ENCODE measurements around the gene ARHGAP27. TPM values are rescaled to one million over a fixed set of nuclear protein-coding genes. Genes with fewer than 3 reads are reported as not detected.
A peak's percentile ranks its signal among the peaks of the same experiment; 100 is the strongest.

Gene ARHGAP27
- polyA plus RNA-seq, 1 donor = 90.4 TPM

- Histone ChIP-seq H3K27ac (ENCODE audit: low read length) (peak overlapping the region; percentile 91), H3K36me3 (ENCODE audit: control insufficient read depth, insufficient read depth, low read length) (peaks cover 61% of the 10 kb centered on the region), H3K4me1 (ENCODE audit: control insufficient read depth, insufficient read depth, low read length) (peaks cover 71% of the 10 kb centered on the region)
Observed at GRCh38 chr17:45405250-45406086, 27.2 kb downstream of the ARHGAP27 start.

GRCh38 chr17:45404870-45405249 is 27.8 kb downstream of the ARHGAP27 start:
- no peaks in the 10 kb centered on the region for H3K27me3 ChIP-seq (ENCODE audit: control insufficient read depth, insufficient read depth, low read length)
- no peak for DNase-seq
- peak overlapping the region; percentile 75 for H3K27ac ChIP-seq (ENCODE audit: low read length)
- no peaks in the 10 kb centered on the region for H3K9me3 ChIP-seq (ENCODE audit: control insufficient read depth, low read depth, low read length)
- WGBS (ENCODE audit: insufficient coverage, low lambda C conversion rate) = no CpG with 5 or more reads among the region's 14 CpGs
- peaks cover 67% of the 10 kb centered on the region for H3K36me3 ChIP-seq (ENCODE audit: control insufficient read depth, insufficient read depth, low read length)
- no peak overlapping the region for H3K4me3 ChIP-seq (ENCODE audit: low read length)
- H3K4me1 ChIP-seq (ENCODE audit: control insufficient read depth, insufficient read depth, low read length) = peaks cover 65% of the 10 kb centered on the region

More at GRCh38 chr17:45405250-45406086, 27.2 kb downstream of the ARHGAP27 start:
- Histone ChIP-seq H3K9me3 (ENCODE audit: control insufficient read depth, low read depth, low read length) (no peaks in the 10 kb centered on the region), H3K4me3 (ENCODE audit: low read length) (peak overlapping the region; percentile 57), H3K27me3 (ENCODE audit: control insufficient read depth, insufficient read depth, low read length) (no peaks in the 10 kb centered on the region)
- peak; percentile 90 to 95 for DNase-seq
- WGBS (ENCODE audit: insufficient coverage, low lambda C conversion rate) = no CpG with 5 or more reads among the region's 48 CpGs

GRCh38 chr17:45403906-45404490 is 28.7 kb downstream of the ARHGAP27 start:
- Histone ChIP-seq H3K4me3 (ENCODE audit: low read length) (no peak overlapping the region), H3K4me1 (ENCODE audit: control insufficient read depth, insufficient read depth, low read length) (peaks cover 56% of the 10 kb centered on the region), H3K36me3 (ENCODE audit: control insufficient read depth, insufficient read depth, low read length) (peaks cover 68% of the 10 kb centered on the region), H3K27me3 (ENCODE audit: control insufficient read depth, insufficient read depth, low read length) (no peaks in the 10 kb centered on the region), H3K9me3 (ENCODE audit: control insufficient read depth, low read depth, low read length) (no peaks in the 10 kb centered on the region), H3K27ac (ENCODE audit: low read length) (peak overlapping the region; percentile 75)
- no CpG with 5 or more reads among the region's 10 CpGs for whole genome bisulfite sequencing (ENCODE audit: insufficient coverage, low lambda C conversion rate)
- no peak for DNase-seq

- Histone ChIP-seq H3K4me3 (ENCODE audit: low read length) (no peak overlapping the region), H3K36me3 (ENCODE audit: control insufficient read depth, insufficient read depth, low read length) (peaks cover 66% of the 10 kb centered on the region), H3K9me3 (ENCODE audit: control insufficient read depth, low read depth, low read length) (no peaks in the 10 kb centered on the region), H3K27me3 (ENCODE audit: control insufficient read depth, insufficient read depth, low read length) (no peaks in the 10 kb centered on the region), H3K27ac (ENCODE audit: low read length) (peak overlapping the region; percentile 12), H3K4me1 (ENCODE audit: control insufficient read depth, insufficient read depth, low read length) (peaks cover 45% of the 10 kb centered on the region)
- no peak for DNase-seq
- no CpG with 5 or more reads among the region's 1 CpG for WGBS (ENCODE audit: insufficient coverage, low lambda C conversion rate)
Observed at GRCh38 chr17:45402916-45403315, 29.8 kb downstream of the ARHGAP27 start.

- Histone ChIP-seq H3K4me3 (ENCODE audit: low read length) (no peak overlapping the region), H3K4me1 (ENCODE audit: control insufficient read depth, insufficient read depth, low read length) (peaks cover 23% of the 10 kb centered on the region), H3K9me3 (ENCODE audit: control insufficient read depth, low read depth, low read length) (peaks cover 6% of the 10 kb centered on the region), H3K27ac (ENCODE audit: low read length) (no peak overlapping the region), H3K27me3 (ENCODE audit: control insufficient read depth, insufficient read depth, low read length) (no peaks in the 10 kb centered on the region), H3K36me3 (ENCODE audit: control insufficient read depth, insufficient read depth, low read length) (peaks cover 88% of the 10 kb centered on the region)
- no peak for DNase-seq
- WGBS (ENCODE audit: insufficient coverage, low lambda C conversion rate) = no CpG with 5 or more reads among the region's 5 CpGs
Observed at GRCh38 chr17:45398800-45399199, 33.9 kb downstream of the ARHGAP27 start.

GRCh38 chr17:45397796-45398195 is 34.9 kb downstream of the ARHGAP27 start:
- Histone ChIP-seq H3K4me1 (ENCODE audit: control insufficient read depth, insufficient read depth, low read length) (peaks cover 25% of the 10 kb centered on the region), H3K36me3 (ENCODE audit: control insufficient read depth, insufficient read depth, low read length) (peaks cover 79% of the 10 kb centered on the region), H3K27me3 (ENCODE audit: control insufficient read depth, insufficient read depth, low read length) (no peaks in the 10 kb centered on the region), H3K27ac (ENCODE audit: low read length) (no peak overlapping the region), H3K9me3 (ENCODE audit: control insufficient read depth, low read depth, low read length) (peaks cover 6% of the 10 kb centered on the region), H3K4me3 (ENCODE audit: low read length) (no peak overlapping the region)
- WGBS (ENCODE audit: insufficient coverage, low lambda C conversion rate) = no CpG with 5 or more reads among the region's 5 CpGs
- DNase-seq = no peak

GRCh38 chr17:45396496-45397205 is 36.0 kb downstream of the ARHGAP27 start:
- Histone ChIP-seq H3K4me3 (ENCODE audit: low read length) (no peak overlapping the region), H3K27me3 (ENCODE audit: control insufficient read depth, insufficient read depth, low read length) (no peaks in the 10 kb centered on the region), H3K4me1 (ENCODE audit: control insufficient read depth, insufficient read depth, low read length) (peaks cover 31% of the 10 kb centered on the region), H3K36me3 (ENCODE audit: control insufficient read depth, insufficient read depth, low read length) (peaks cover 69% of the 10 kb centered on the region), H3K9me3 (ENCODE audit: control insufficient read depth, low read depth, low read length) (peaks cover 6% of the 10 kb centered on the region), H3K27ac (ENCODE audit: low read length) (no peak overlapping the region)
- no peak for DNase-seq
- no CpG with 5 or more reads among the region's 50 CpGs for WGBS (ENCODE audit: insufficient coverage, low lambda C conversion rate)

GRCh38 chr17:45395569-45396415 is 36.9 kb downstream of the ARHGAP27 start:
- no CpG with 5 or more reads among the region's 60 CpGs for WGBS (ENCODE audit: insufficient coverage, low lambda C conversion rate)
- Histone ChIP-seq H3K9me3 (ENCODE audit: control insufficient read depth, low read depth, low read length) (peaks cover 6% of the 10 kb centered on the region), H3K36me3 (ENCODE audit: control insufficient read depth, insufficient read depth, low read length) (peaks cover 61% of the 10 kb centered on the region), H3K4me3 (ENCODE audit: low read length) (no peak overlapping the region), H3K27me3 (ENCODE audit: control insufficient read depth, insufficient read depth, low read length) (no peaks in the 10 kb centered on the region), H3K4me1 (ENCODE audit: control insufficient read depth, insufficient read depth, low read length) (peaks cover 31% of the 10 kb centered on the region), H3K27ac (ENCODE audit: low read length) (no peak overlapping the region)
- no peak for DNase-seq

- Histone ChIP-seq H3K27ac (ENCODE audit: low read length) (peak overlapping the region; percentile 65), H3K4me3 (ENCODE audit: low read length) (no peak overlapping the region), H3K36me3 (ENCODE audit: control insufficient read depth, insufficient read depth, low read length) (peaks cover 54% of the 10 kb centered on the region), H3K4me1 (ENCODE audit: control insufficient read depth, insufficient read depth, low read length) (peaks cover 31% of the 10 kb centered on the region), H3K27me3 (ENCODE audit: control insufficient read depth, insufficient read depth, low read length) (no peaks in the 10 kb centered on the region), H3K9me3 (ENCODE audit: control insufficient read depth, low read depth, low read length) (peaks cover 6% of the 10 kb centered on the region)
- WGBS (ENCODE audit: insufficient coverage, low lambda C conversion rate) = no CpG with 5 or more reads among the region's 30 CpGs
- peak; percentile 83 to 85 for DNase-seq
Observed at GRCh38 chr17:45394913-45395568, 37.6 kb downstream of the ARHGAP27 start.

All from large intestine (tissue), 3 donors.